Kidney (tissue), 14 donors: ENCODE measurements around the gene YIPF4. TPM values are rescaled to one million over a fixed set of nuclear protein-coding genes. Genes with fewer than 3 reads are reported as not detected.

ENCODE experiments used
- DNase-seq, 5 donors: peaks; one replicate each; pipeline ENCODE4 v3.0.0-alpha.2; 2013 to 2020
- FAIRE-seq: peaks from 2 replicates; lab custom pipeline; 2012; peaks lifted over from hg19 to GRCh38; lab: Jason Lieb, UNC
- H3K27ac ChIP-seq, 2 donors: one replicate each; pipeline ENCODE4 v1.7.0; 2013; ENCODE audit warnings: low read depth in 2 of 2, low read length in 2 of 2, inconsistent platforms in 1 of 2
- H3K27me3 ChIP-seq: one replicate; pipeline ENCODE4 v1.7.1; 2013; ENCODE audit warnings: low read length, inconsistent platforms; ENCODE audit not compliant: control insufficient read depth, insufficient read depth
- H3K36me3 ChIP-seq, 3 donors: one replicate each; pipeline versions ENCODE4 v1.7.0 to v1.7.1; 2013; ENCODE audit warnings: low read length in 3 of 3, control low read depth in 1 of 3, inconsistent platforms in 1 of 3; ENCODE audit not compliant: insufficient read depth in 3 of 3, control insufficient read depth in 2 of 3
- H3K4me1 ChIP-seq, 3 donors: one replicate each; pipeline versions ENCODE4 v1.7.0 to v1.7.1; 2013; ENCODE audit warnings: low read length in 3 of 3, inconsistent platforms in 1 of 3, low read depth in 1 of 3; ENCODE audit not compliant: control insufficient read depth in 2 of 3, insufficient read depth in 2 of 3
- H3K4me3 ChIP-seq, 3 donors: one replicate each; pipeline versions ENCODE4 v1.7.0 to v1.8.1; 2013; ENCODE audit warnings: low read length in 3 of 3, control low read depth in 1 of 3, inconsistent platforms in 1 of 3
- H3K9ac ChIP-seq, 3 donors: one replicate each; pipeline versions ENCODE4 v1.7.0 to v1.7.1; 2013; ENCODE audit warnings: low read length in 3 of 3, control low read depth in 1 of 3, inconsistent platforms in 1 of 3
- H3K9me3 ChIP-seq, 3 donors: one replicate each; pipeline versions ENCODE4 v1.7.0 to v1.7.1; 2013; ENCODE audit warnings: low read length in 3 of 3, control low read depth in 1 of 3, inconsistent platforms in 1 of 3; ENCODE audit not compliant: control insufficient read depth in 2 of 3, insufficient read depth in 1 of 3
- intact Hi-C: fragments of 100-400 bp; cut with DNase I; formaldehyde crosslinking; loops from one replicate; pipeline ENCODE4 v1.11.1; 2022
- polyA plus RNA-seq: library from polyadenylated mRNA; stranded (reverse); fragments of 350-450 nt; fragmentation: Illumina TruSeq; extraction: RNeasy Lipid Tissue Mini Kit (QIAGEN cat#74804); gene quantifications from one replicate; pipeline ENCODE4 v1.2.3, GENCODE V29; 2014; ENCODE audit warnings: low read depth, low replicate concordance; ENCODE audit not compliant: insufficient read depth
- total RNA-seq: library from RNA; stranded (reverse); fragmentation: NEBNext Ultra II Directional; extraction: Animal tissue kit (Norgen Biotek cat#: 25700); gene quantifications from one replicate; pipeline ENCODE4 v1.2.1, GENCODE V29; 2021
- TF ChIP-seq, protein P1 (sequence below): IDR thresholded peaks from 3 replicates; pipeline ENCODE4 v1.5.1; 2012; ENCODE audit warnings: mild to moderate bottlenecking, moderate library complexity, borderline replicate concordance; ENCODE audit not compliant: insufficient read depth; ENCODE audit errors: extremely low read depth
- donor health status: control.
- donor health status: control.
- donor health status: control.
- donor health status: control.
- donor health status: control.
- donor health status: DM: yes; HTN: yes; CAD: no.
- donor health status: Normal renal cell carcinoma (clear cell type).

The YIPF4 gene
- total and polyA plus RNA-seq, 2 donors from 2014 or later = 29.4 to 48.6 TPM

DNA sequence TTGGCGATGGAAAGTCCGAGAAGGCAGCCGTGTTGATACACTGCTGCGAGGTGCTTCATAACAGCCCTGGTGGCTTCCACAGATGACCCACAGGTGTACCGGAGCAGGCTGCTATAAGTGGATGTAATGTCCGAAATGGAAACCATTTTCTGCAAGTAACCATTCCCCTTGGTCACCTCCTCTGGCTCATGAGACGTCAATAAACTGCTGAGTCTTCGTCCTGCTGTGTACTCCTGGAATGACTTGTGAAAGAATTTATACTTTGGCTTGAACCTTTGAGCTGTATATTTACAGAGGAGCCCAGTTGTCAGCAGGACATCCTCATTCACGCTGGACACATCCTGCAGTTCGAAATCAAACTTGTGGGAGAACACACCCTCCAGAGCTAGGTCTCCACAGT lies 27.4 kb upstream of the YIPF4 start:
- no peaks in the 10 kb centered on the region for H3K27me3 ChIP-seq
- DNase-seq (no peak), FAIRE-seq (no peak)
- no peaks in the 10 kb centered on the region for H3K4me1 ChIP-seq
- intact Hi-C loops = no loop called here
- H3K9ac ChIP-seq = no peak overlapping the region
- H3K36me3 ChIP-seq = no peaks in the 10 kb centered on the region
- no peaks in the 10 kb centered on the region for H3K9me3 ChIP-seq
- peak overlapping the region in 1 of 2 donors; percentile 2 for H3K27ac ChIP-seq
- TF ChIP-seq, protein P1, sequence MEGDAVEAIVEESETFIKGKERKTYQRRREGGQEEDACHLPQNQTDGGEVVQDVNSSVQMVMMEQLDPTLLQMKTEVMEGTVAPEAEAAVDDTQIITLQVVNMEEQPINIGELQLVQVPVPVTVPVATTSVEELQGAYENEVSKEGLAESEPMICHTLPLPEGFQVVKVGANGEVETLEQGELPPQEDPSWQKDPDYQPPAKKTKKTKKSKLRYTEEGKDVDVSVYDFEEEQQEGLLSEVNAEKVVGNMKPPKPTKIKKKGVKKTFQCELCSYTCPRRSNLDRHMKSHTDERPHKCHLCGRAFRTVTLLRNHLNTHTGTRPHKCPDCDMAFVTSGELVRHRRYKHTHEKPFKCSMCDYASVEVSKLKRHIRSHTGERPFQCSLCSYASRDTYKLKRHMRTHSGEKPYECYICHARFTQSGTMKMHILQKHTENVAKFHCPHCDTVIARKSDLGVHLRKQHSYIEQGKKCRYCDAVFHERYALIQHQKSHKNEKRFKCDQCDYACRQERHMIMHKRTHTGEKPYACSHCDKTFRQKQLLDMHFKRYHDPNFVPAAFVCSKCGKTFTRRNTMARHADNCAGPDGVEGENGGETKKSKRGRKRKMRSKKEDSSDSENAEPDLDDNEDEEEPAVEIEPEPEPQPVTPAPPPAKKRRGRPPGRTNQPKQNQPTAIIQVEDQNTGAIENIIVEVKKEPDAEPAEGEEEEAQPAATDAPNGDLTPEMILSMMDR = no peak
- H3K4me3 ChIP-seq = peak overlapping the region in 1 of 3 donors; percentile 30

DNA sequence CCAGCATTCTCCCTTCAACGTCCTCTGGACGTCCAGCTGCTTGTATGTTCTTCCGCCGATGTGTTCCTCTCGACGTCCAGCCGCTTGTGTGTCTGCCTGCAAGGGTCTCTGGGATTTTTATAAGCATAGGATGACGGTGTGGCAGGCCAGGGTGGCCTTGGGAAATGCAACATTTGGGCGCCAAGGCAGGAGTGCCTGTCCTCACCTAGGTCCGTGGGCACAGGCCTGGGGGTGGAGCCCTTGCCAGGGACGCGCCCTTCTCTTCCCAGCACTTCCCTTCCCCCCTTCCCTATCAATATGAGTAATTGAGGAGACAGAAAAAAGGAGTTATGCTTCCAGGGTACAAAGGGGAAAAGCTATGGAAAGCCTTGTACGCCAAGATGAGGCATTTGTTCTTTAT lies 19.5 kb upstream of the YIPF4 start:
- H3K9me3 ChIP-seq = no peaks in the 10 kb centered on the region
- H3K9ac ChIP-seq = no peak overlapping the region
- no peaks in the 10 kb centered on the region for H3K36me3 ChIP-seq
- DNase-seq = no peak
- H3K4me1 ChIP-seq = no peaks in the 10 kb centered on the region
- no peak overlapping the region for H3K4me3 ChIP-seq
- intact Hi-C loops = no loop called here
- no peak overlapping the region for H3K27ac ChIP-seq
- FAIRE-seq = no peak
- no peaks in the 10 kb centered on the region for H3K27me3 ChIP-seq
- TF ChIP-seq, protein P1 = no peak

DNA sequence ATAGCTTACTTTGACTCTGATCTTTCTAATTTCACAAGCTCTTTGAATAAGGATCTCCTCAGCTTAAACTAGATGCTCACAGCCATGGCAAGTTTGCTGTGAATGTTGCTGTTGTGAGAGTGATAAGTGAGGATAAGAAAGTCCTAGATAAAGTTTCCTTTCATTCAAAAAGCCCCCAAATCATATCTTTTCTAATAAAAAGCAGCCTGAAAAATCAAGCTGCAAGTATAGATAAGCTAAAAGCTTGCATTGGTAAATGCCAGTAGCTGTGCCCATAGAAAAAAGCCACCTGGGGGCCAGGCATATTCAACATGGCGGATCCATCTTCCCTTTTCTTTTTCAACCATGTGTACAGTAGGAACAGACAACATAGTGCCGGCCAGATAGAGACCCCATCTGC lies 17.3 kb upstream of the YIPF4 start:
- DNase-seq (no peak), FAIRE-seq (no peak)
- Histone ChIP-seq H3K9me3 (no peaks in the 10 kb centered on the region), H3K9ac (no peak overlapping the region), H3K27ac (no peak overlapping the region), H3K4me1 (no peaks in the 10 kb centered on the region), H3K36me3 (no peaks in the 10 kb centered on the region), H3K27me3 (no peaks in the 10 kb centered on the region), H3K4me3 (no peak overlapping the region)
- intact Hi-C loops = no loop called here
- TF ChIP-seq, protein P1 = no peak

DNA sequence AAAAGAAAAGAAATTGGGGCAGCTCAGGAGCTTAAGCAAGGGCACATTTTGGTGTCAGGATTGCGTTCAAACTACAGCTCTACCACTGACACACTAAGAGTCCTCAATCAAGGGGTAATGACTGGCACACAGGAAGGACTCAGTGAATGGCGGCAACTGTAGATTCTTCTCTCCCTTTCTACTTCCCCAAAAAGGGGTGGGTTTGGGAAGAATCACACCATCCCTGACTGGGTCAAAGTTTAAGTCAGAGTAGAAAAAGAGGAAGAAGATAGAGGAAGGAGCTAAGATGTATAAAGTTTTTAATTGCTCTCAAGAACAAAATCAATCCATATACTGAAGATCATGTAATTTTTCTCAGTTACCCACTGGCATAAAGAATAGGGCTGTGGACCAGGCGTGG lies 15.6 kb upstream of the YIPF4 start:
- H3K4me3 ChIP-seq = no peak overlapping the region
- intact Hi-C loops = no loop called here
- H3K27me3 ChIP-seq = no peaks in the 10 kb centered on the region
- H3K36me3 ChIP-seq = no peaks in the 10 kb centered on the region
- H3K9me3 ChIP-seq = no peaks in the 10 kb centered on the region
- TF ChIP-seq, protein P1 = no peak
- H3K4me1 ChIP-seq = no peaks in the 10 kb centered on the region
- H3K27ac ChIP-seq = no peak overlapping the region
- H3K9ac ChIP-seq = no peak overlapping the region
- FAIRE-seq (no peak), DNase-seq (no peak)
